T-helper 1 cell treated with Interleukin-12 subunit alpha and Interleukin-12 subunit beta and Interleukin-4 antibody, amounts not matched to agents 30 μg/mL and 1 μg/mL, for 36 hours (primary cell): ENCODE measurements around the gene FSTL1.

Experiments
- H3K27ac Mint-ChIP-seq: one replicate; pipeline ENCODE4 v1.8.0; 2021; ENCODE audit warnings: mild to moderate bottlenecking, mixed read lengths
- H3K27me3 Mint-ChIP-seq: one replicate; pipeline ENCODE4 v1.8.0; 2021; ENCODE audit warnings: low read depth, mixed read lengths
- H3K36me3 Mint-ChIP-seq: one replicate; pipeline ENCODE4 v1.8.0; 2021; ENCODE audit warnings: low read depth, mixed read lengths
- H3K4me1 Mint-ChIP-seq: one replicate; pipeline ENCODE4 v1.8.0; 2021; ENCODE audit warnings: low read depth, mixed read lengths
- H3K4me3 Mint-ChIP-seq: one replicate; pipeline ENCODE4 v1.8.0; 2021; ENCODE audit warnings: mild to moderate bottlenecking, moderate library complexity, mixed read lengths
- H3K9me3 Mint-ChIP-seq: one replicate; pipeline ENCODE4 v1.8.0; 2021; ENCODE audit warnings: mixed read lengths

Gene FSTL1

GRCh38 chr3:120450600-120451271 is at the start of gene FSTL1:
FSTL1 (minus strand) TSS chr3:120450992; CDS start chr3:120450746, 246 bp downstream.
- no peaks in the 10 kb centered on the region for H3K9me3 Mint-ChIP-seq
- no peak within 1 kb of the TSS for H3K27ac Mint-ChIP-seq
- peak within 1 kb of the TSS; percentile 76 for H3K4me3 Mint-ChIP-seq
- H3K4me1 Mint-ChIP-seq, result peaks cover 8% of the 10 kb centered on the region
- no peaks in the 10 kb centered on the region for H3K36me3 Mint-ChIP-seq
- H3K27me3 Mint-ChIP-seq, result peaks cover 67% of the 10 kb centered on the region

GRCh38 chr3:120498556-120499346 is 48.0 kb upstream of the FSTL1 start:
- no peak overlapping the region for H3K4me3 Mint-ChIP-seq
- no peaks in the 10 kb centered on the region for H3K4me1 Mint-ChIP-seq
- peaks cover 3% of the 10 kb centered on the region for H3K27me3 Mint-ChIP-seq
- peaks cover 16% of the 10 kb centered on the region for H3K9me3 Mint-ChIP-seq
- no peak overlapping the region for H3K27ac Mint-ChIP-seq
- H3K36me3 Mint-ChIP-seq, result no peaks in the 10 kb centered on the region

GRCh38 chr3:120497818-120498217 is 47.0 kb upstream of the FSTL1 start:
- Mint-ChIP-seq H3K27ac (no peak overlapping the region), H3K27me3 (peaks cover 3% of the 10 kb centered on the region), H3K36me3 (no peaks in the 10 kb centered on the region), H3K4me3 (no peak overlapping the region), H3K4me1 (no peaks in the 10 kb centered on the region), H3K9me3 (peaks cover 16% of the 10 kb centered on the region)

- Mint-ChIP-seq H3K36me3 (no peaks in the 10 kb centered on the region), H3K4me3 (no peak overlapping the region), H3K27ac (no peak overlapping the region), H3K4me1 (no peaks in the 10 kb centered on the region), H3K9me3 (peaks cover 16% of the 10 kb centered on the region), H3K27me3 (peaks cover 3% of the 10 kb centered on the region)
Observed at GRCh38 chr3:120497336-120497735, 46.5 kb upstream of the FSTL1 start.

GRCh38 chr3:120496278-120497002 is 45.6 kb upstream of the FSTL1 start:
- no peaks in the 10 kb centered on the region for H3K4me1 Mint-ChIP-seq
- H3K27ac Mint-ChIP-seq, result no peak overlapping the region

GRCh38 chr3:120495809-120496208 is 45.0 kb upstream of the FSTL1 start:
- Mint-ChIP-seq H3K27ac (no peak overlapping the region), H3K4me1 (no peaks in the 10 kb centered on the region), H3K4me3 (no peak overlapping the region), H3K36me3 (no peaks in the 10 kb centered on the region), H3K9me3 (peaks cover 19% of the 10 kb centered on the region), H3K27me3 (peaks cover 11% of the 10 kb centered on the region)

More at GRCh38 chr3:120496278-120497002, 45.6 kb upstream of the FSTL1 start:
- Mint-ChIP-seq H3K36me3 (no peaks in the 10 kb centered on the region), H3K9me3 (peaks cover 19% of the 10 kb centered on the region), H3K4me3 (no peak overlapping the region), H3K27me3 (peaks cover 6% of the 10 kb centered on the region)

- Mint-ChIP-seq H3K27ac (no peak overlapping the region), H3K4me1 (no peaks in the 10 kb centered on the region), H3K9me3 (peaks cover 19% of the 10 kb centered on the region), H3K4me3 (no peak overlapping the region), H3K27me3 (peaks cover 7% of the 10 kb centered on the region), H3K36me3 (no peaks in the 10 kb centered on the region)
Observed at GRCh38 chr3:120492103-120492502, 41.3 kb upstream of the FSTL1 start.

GRCh38 chr3:120489421-120489820 is 38.6 kb upstream of the FSTL1 start:
- H3K27me3 Mint-ChIP-seq, result peaks cover 10% of the 10 kb centered on the region
- H3K27ac Mint-ChIP-seq, result no peak overlapping the region
- no peaks in the 10 kb centered on the region for H3K36me3 Mint-ChIP-seq
- no peak overlapping the region for H3K4me3 Mint-ChIP-seq
- peaks cover 10% of the 10 kb centered on the region for H3K9me3 Mint-ChIP-seq
- no peaks in the 10 kb centered on the region for H3K4me1 Mint-ChIP-seq

- H3K4me3 Mint-ChIP-seq, result no peak overlapping the region
- H3K4me1 Mint-ChIP-seq, result no peaks in the 10 kb centered on the region
- no peak overlapping the region for H3K27ac Mint-ChIP-seq
- H3K36me3 Mint-ChIP-seq, result no peaks in the 10 kb centered on the region
- H3K9me3 Mint-ChIP-seq, result peaks cover 3% of the 10 kb centered on the region
- H3K27me3 Mint-ChIP-seq, result peaks cover 16% of the 10 kb centered on the region
Observed at GRCh38 chr3:120488296-120488695, 37.5 kb upstream of the FSTL1 start.

- Mint-ChIP-seq H3K36me3 (no peaks in the 10 kb centered on the region), H3K27ac (no peak overlapping the region), H3K9me3 (peaks cover 3% of the 10 kb centered on the region), H3K4me1 (no peaks in the 10 kb centered on the region), H3K4me3 (no peak overlapping the region), H3K27me3 (peaks cover 16% of the 10 kb centered on the region)
Observed at GRCh38 chr3:120487191-120487650, 36.4 kb upstream of the FSTL1 start.

GRCh38 chr3:120481081-120481480 is 30.3 kb upstream of the FSTL1 start:
- Mint-ChIP-seq H3K9me3 (no peaks in the 10 kb centered on the region), H3K4me3 (no peak overlapping the region), H3K27me3 (peaks cover 9% of the 10 kb centered on the region)

GRCh38 chr3:120477781-120478180 is 27.0 kb upstream of the FSTL1 start:
- Mint-ChIP-seq H3K9me3 (no peaks in the 10 kb centered on the region), H3K27me3 (no peaks in the 10 kb centered on the region), H3K4me1 (no peaks in the 10 kb centered on the region), H3K36me3 (no peaks in the 10 kb centered on the region), H3K27ac (no peak overlapping the region), H3K4me3 (no peak overlapping the region)

More at GRCh38 chr3:120481081-120481480, 30.3 kb upstream of the FSTL1 start:
- H3K4me1 Mint-ChIP-seq, result no peaks in the 10 kb centered on the region
- no peaks in the 10 kb centered on the region for H3K36me3 Mint-ChIP-seq
- no peak overlapping the region for H3K27ac Mint-ChIP-seq

GRCh38 chr3:120475722-120476377 is 25.1 kb upstream of the FSTL1 start:
- Mint-ChIP-seq H3K27ac (no peak overlapping the region), H3K4me3 (no peak overlapping the region), H3K4me1 (no peaks in the 10 kb centered on the region), H3K36me3 (no peaks in the 10 kb centered on the region), H3K9me3 (no peaks in the 10 kb centered on the region), H3K27me3 (peaks cover 2% of the 10 kb centered on the region)
